ENCODE data around the gene FTO. TPM values are rescaled to one million over a fixed set of nuclear protein-coding genes. Genes with fewer than 3 reads are reported as not detected.
A peak's percentile ranks its signal among the peaks of the same experiment; 100 is the strongest.

The FTO gene
- total and polyA plus RNA-seq, 2 of the 13 experiments (the other 11 are each of a cell fraction or from before 2014, with no cell fraction given) = 41.6 to 55.8 TPM

DNA sequence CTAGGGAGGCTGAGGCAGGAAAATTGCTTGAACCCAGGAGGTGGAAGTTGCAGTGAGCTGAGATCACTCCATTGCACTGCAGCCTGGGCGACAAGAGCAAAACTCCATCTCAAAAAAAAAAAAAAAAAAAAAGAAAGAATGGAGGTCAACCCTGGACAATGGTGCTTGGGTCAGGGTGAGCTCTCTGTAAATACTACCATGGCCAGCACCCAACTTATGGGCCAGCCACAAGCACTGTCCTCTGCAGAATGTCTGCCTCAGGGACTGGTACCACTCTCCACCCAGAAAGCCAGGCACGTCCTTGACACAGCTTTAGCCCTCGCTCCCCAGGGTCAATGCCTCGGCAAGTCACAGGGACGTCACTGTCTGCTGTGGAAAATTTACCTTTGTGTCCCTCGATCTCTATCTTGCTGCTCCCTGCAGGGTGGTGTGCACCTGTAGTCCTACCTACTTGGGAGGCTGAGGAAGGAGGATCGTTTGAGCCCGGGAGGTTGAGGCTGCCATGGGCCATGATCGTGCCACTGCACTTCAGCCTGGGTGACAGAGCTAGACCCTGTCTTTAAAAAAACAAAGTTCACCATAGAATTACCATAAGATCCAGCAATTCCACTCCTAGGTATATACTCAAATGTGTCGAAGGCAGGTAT is 459.4 kb downstream of the FTO start (continued):
- TF ChIP-seq ZNF713 (CRISPR knock-in tag; IDR thresholded peaks at IDR 0.05) (no peak), SALL1 (CRISPR knock-in tag; IDR thresholded peaks at IDR 0.05) (peak; percentile 20; the same call in 1 of the 2 replicates), ZNF616 (CRISPR knock-in tag; IDR thresholded peaks at IDR 0.05; ENCODE audit: low read depth) (no peak), ARID5B (CRISPR knock-in tag; IDR thresholded peaks at IDR 0.05) (no peak), ZNF891 (CRISPR knock-in tag; IDR thresholded peaks at IDR 0.05) (no peak), ZNF256 (CRISPR knock-in tag; conservative IDR thresholded peaks at IDR 0.05) (no peak), ZNF138 (CRISPR knock-in tag; IDR thresholded peaks at IDR 0.05; ENCODE audit: low read depth) (no peak), ZNF12 (CRISPR knock-in tag; IDR thresholded peaks at IDR 0.05) (no peak), SAFB2 (CRISPR knock-in tag; IDR thresholded peaks at IDR 0.05; ENCODE audit: borderline replicate concordance, low read depth) (no peak), NR2C2 (CRISPR knock-in tag; IDR thresholded peaks at IDR 0.05; ENCODE audit: borderline replicate concordance) (no peak), KDM5A (IDR thresholded peaks at IDR 0.05; ENCODE audit: borderline replicate concordance, low read length) (no peak), RELA (CRISPR knock-in tag; IDR thresholded peaks at IDR 0.05) (no peak), ISX (CRISPR knock-in tag; conservative IDR thresholded peaks at IDR 0.05) (no peak), REL (CRISPR knock-in tag; conservative IDR thresholded peaks at IDR 0.05) (no peak), SIX1 (CRISPR knock-in tag; IDR thresholded peaks at IDR 0.05; ENCODE audit: borderline replicate concordance) (no peak), CBX1 (IDR thresholded peaks at IDR 0.05; ENCODE audit: low read depth) (no peak), ZMYM3 (CRISPR knock-in tag; IDR thresholded peaks at IDR 0.05) (peak; percentile 71), MIER2 (CRISPR knock-in tag; IDR thresholded peaks at IDR 0.05) (peak; percentile 29; the same call in 1 of the 2 replicates)
- TF ChIP-seq, protein P1, sequence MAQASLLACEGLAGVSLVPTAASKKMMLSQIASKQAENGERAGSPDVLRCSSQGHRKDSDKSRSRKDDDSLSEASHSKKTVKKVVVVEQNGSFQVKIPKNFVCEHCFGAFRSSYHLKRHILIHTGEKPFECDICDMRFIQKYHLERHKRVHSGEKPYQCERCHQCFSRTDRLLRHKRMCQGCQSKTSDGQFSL (CRISPR knock-in tag; IDR thresholded peaks at IDR 0.05) = no peak
- TF ChIP-seq, protein P2, sequence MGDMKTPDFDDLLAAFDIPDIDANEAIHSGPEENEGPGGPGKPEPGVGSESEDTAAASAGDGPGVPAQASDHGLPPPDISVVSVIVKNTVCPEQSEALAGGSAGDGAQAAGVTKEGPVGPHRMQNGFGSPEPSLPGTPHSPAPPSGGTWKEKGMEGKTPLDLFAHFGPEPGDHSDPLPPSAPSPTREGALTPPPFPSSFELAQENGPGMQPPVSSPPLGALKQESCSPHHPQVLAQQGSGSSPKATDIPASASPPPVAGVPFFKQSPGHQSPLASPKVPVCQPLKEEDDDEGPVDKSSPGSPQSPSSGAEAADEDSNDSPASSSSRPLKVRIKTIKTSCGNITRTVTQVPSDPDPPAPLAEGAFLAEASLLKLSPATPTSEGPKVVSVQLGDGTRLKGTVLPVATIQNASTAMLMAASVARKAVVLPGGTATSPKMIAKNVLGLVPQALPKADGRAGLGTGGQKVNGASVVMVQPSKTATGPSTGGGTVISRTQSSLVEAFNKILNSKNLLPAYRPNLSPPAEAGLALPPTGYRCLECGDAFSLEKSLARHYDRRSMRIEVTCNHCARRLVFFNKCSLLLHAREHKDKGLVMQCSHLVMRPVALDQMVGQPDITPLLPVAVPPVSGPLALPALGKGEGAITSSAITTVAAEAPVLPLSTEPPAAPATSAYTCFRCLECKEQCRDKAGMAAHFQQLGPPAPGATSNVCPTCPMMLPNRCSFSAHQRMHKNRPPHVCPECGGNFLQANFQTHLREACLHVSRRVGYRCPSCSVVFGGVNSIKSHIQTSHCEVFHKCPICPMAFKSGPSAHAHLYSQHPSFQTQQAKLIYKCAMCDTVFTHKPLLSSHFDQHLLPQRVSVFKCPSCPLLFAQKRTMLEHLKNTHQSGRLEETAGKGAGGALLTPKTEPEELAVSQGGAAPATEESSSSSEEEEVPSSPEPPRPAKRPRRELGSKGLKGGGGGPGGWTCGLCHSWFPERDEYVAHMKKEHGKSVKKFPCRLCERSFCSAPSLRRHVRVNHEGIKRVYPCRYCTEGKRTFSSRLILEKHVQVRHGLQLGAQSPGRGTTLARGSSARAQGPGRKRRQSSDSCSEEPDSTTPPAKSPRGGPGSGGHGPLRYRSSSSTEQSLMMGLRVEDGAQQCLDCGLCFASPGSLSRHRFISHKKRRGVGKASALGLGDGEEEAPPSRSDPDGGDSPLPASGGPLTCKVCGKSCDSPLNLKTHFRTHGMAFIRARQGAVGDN (CRISPR knock-in tag; IDR thresholded peaks at IDR 0.05) = peak; percentile 48
